AG04450 (cell line): ENCODE data around the gene ATP6V1G2. TPM values are rescaled to one million over a fixed set of nuclear protein-coding genes. Genes with fewer than 3 reads are reported as not detected.
A peak's percentile ranks its signal among the peaks of the same experiment; 100 is the strongest.

Experiments used
- CTCF ChIA-PET: fragments of 300-600, 350-600 bp; formaldehyde crosslinking; extraction: SDS; loops from one replicate; lab custom pipeline; 2022; ENCODE audit warnings: antibody characterized with exemption, inconsistent platforms; lab: Charles Lee
- POLR2A ChIA-PET: fragments of 350-600 bp; formaldehyde crosslinking; extraction: SDS; loops from one replicate; lab custom pipeline; 2021; ENCODE audit warnings: antibody characterized with exemption, inconsistent platforms; lab: Yijun Ruan, JAX
- DNase-seq: peaks from one replicate; pipeline ENCODE4 v3.0.0-alpha.2; 2011; ENCODE audit warnings: low read depth, low spot score
- H3K27ac ChIP-seq: one replicate; pipeline ENCODE4 v1.5.1; 2012; ENCODE audit warnings: low read depth, low read length, control low read depth
- H3K27me3 ChIP-seq: one replicate; pipeline ENCODE4 v1.6.0; 2012; ENCODE audit warnings: low read length; ENCODE audit not compliant: control insufficient read depth, insufficient read depth
- H3K4me3 ChIP-seq: 2 replicates; pipeline ENCODE4 v1.5.1; 2011; ENCODE audit warnings: mild to moderate bottlenecking, low read depth, low read length, control low read depth
- H3K9me3 ChIP-seq: 2 replicates; pipeline ENCODE4 v1.5.1; 2012; ENCODE audit warnings: low read length; ENCODE audit not compliant: control insufficient read depth, insufficient read depth
- polyA plus RNA-seq: library from polyadenylated mRNA; depleted of rRNA; stranded (reverse); fragments of >200 nt; gene quantifications from 2 replicates; pipeline ENCODE4 v1.2.3, GENCODE V29; 2011
- TF ChIP-seq, protein P1 (sequence below): IDR thresholded peaks from 2 replicates; pipeline ENCODE4 v1.5.1; 2011; ENCODE audit warnings: low read depth, low read length, control low read depth, inconsistent platforms

Gene ATP6V1G2
- polyA plus RNA-seq, 1 experiment: 14.6 TPM

DNA sequence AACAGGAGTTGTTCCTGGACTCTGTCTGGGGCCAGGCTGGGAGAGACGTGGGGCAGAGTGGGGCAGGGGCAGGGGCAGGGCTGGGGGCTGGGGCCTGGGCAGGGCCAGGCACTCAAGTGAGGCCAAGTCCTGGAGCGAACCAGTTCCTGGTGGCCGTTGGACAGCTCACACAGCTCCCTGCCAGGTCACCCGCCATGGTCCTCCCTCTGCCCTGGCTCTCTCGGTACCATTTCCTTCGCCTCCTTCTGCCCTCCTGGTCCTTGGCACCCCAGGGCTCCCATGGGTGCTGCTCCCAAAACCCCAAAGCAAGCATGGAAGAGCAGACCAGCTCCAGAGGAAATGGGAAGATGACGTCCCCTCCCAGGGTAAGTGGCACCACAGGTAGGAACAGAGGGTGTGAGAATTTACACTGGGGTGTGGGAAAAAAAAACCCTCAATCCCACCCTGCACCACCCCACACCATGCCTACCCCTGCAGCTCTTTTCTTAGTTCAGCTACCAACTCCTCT lies 17.5 kb downstream of the ATP6V1G2 start, which contains the start of gene MCCD1:
MCCD1 (plus strand) TSS at position 142 of the 508 bp plus-strand sequence; CDS start at position 195, 53 bp downstream.
- CTCF ChIA-PET: interaction anchor here (0.7 to 1.5 kb wide), 3 partner anchors 9 to 667 kb away, joined by 3 to 4 read pairs (median 3); no protein-coding TSS in a partner anchor

DNA sequence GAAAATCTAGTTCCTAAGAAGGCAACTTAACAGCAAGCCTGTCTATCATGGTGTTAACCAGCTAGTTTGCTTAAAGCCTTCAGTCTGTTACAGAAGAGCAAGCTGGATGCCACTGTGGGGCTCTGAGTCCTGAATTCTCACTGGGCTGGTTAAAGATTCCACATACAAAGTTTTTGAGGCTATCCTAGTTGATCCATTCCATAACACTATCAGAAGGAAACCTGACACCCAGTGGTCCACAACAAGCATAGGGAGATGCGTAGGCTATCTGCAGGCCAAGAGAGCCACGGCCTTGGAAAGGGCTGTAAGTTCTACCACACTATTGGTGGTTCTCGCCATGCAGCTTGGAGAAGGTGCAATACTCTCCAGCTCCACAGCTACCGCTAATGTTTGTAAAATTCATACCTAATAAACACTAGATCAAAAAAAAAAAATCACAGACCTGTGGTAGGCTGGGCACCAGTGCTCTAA lies 18.1 kb downstream of the ATP6V1G2 start:
- no peaks in the 10 kb centered on the region for H3K9me3 ChIP-seq
- POLR2A ChIA-PET: interaction anchor here (0.7 to 4.5 kb wide), 4 partner anchors 12 to 60 kb away, joined by 3 to 24 read pairs (median 8); partner anchors contain the start of gene DDX39B
- H3K4me3 ChIP-seq: no peak overlapping the region
- H3K27me3 ChIP-seq: no peaks in the 10 kb centered on the region
- CTCF ChIA-PET: interaction anchor here (0.7 to 1.5 kb wide), 3 partner anchors 10 to 667 kb away, joined by 3 to 5 read pairs (median 4); no protein-coding TSS in a partner anchor
- no peak overlapping the region for H3K27ac ChIP-seq
- no peak for DNase-seq
- TF ChIP-seq, protein P1, sequence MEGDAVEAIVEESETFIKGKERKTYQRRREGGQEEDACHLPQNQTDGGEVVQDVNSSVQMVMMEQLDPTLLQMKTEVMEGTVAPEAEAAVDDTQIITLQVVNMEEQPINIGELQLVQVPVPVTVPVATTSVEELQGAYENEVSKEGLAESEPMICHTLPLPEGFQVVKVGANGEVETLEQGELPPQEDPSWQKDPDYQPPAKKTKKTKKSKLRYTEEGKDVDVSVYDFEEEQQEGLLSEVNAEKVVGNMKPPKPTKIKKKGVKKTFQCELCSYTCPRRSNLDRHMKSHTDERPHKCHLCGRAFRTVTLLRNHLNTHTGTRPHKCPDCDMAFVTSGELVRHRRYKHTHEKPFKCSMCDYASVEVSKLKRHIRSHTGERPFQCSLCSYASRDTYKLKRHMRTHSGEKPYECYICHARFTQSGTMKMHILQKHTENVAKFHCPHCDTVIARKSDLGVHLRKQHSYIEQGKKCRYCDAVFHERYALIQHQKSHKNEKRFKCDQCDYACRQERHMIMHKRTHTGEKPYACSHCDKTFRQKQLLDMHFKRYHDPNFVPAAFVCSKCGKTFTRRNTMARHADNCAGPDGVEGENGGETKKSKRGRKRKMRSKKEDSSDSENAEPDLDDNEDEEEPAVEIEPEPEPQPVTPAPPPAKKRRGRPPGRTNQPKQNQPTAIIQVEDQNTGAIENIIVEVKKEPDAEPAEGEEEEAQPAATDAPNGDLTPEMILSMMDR: no peak

More for the DNA sequence above, 17.5 kb downstream of the ATP6V1G2 start, which contains the start of gene MCCD1:
- Histone ChIP-seq H3K27me3 (no peaks in the 10 kb centered on the region), H3K9me3 (no peaks in the 10 kb centered on the region), H3K4me3 (no peak within 1 kb of the TSS), H3K27ac (peak within 1 kb of the TSS; percentile 31)
- POLR2A ChIA-PET: interaction anchor here (0.7 to 4.5 kb wide), 5 partner anchors 11 to 61 kb away, joined by 3 to 24 read pairs (median 7); partner anchors contain the start of gene DDX39B
- TF ChIP-seq, protein P1: no peak
- no peak for DNase-seq

- Histone ChIP-seq H3K9me3 (no peaks in the 10 kb centered on the region), H3K27me3 (no peaks in the 10 kb centered on the region), H3K4me3 (no peak overlapping the region), H3K27ac (no peak overlapping the region)
- ChIA-PET CTCF (interaction anchor here (0.7 kb wide), 1 partner anchor 71 kb away, joined by 3 read pairs; no protein-coding TSS in a partner anchor), POLR2A (interaction anchor here (0.5 to 4.5 kb wide), 2 partner anchors 15 to 20 kb away, joined by 4 to 24 read pairs; partner anchors contain the start of genes ATP6V1G2 and DDX39B)
- TF ChIP-seq, protein P1: no peak
- no peak for DNase-seq
Measured at GRCh38 chr6:31525932-31526591, 20.3 kb downstream of the ATP6V1G2 start.

GRCh38 chr6:31525553-31525931 lies 20.9 kb downstream of the ATP6V1G2 start:
- Histone ChIP-seq H3K9me3 (no peaks in the 10 kb centered on the region), H3K27me3 (no peaks in the 10 kb centered on the region), H3K27ac (no peak overlapping the region), H3K4me3 (no peak overlapping the region)
- DNase-seq: no peak
- ChIA-PET POLR2A (interaction anchor here (4.5 kb wide), 1 partner anchor 16 kb away, joined by 24 read pairs; the partner anchor contains the start of gene DDX39B), CTCF (interaction anchor here (0.7 kb wide), 1 partner anchor 71 kb away, joined by 3 read pairs; no protein-coding TSS in a partner anchor)
- TF ChIP-seq, protein P1: no peak
